Karpas-422 (cell line): ENCODE data around the gene SCART1. TPM values are rescaled to one million over a fixed set of nuclear protein-coding genes. Genes with fewer than 3 reads are reported as not detected.
"Not testable (repeated sequence)": the region's sequence is repeated elsewhere in the genome, so short reads cannot be mapped to it uniquely, and the experiment has no call there.

Experiments
- DNase-seq: peaks from one replicate; pipeline ENCODE4 v3.0.0-alpha.2; 2015
- H2AFZ ChIP-seq: fragments of 200-600 bp; sonication (generic); 2 replicates; pipeline ENCODE4 v1.6.1; 2014; ENCODE audit warnings: antibody characterized with exemption, low read length, mixed read lengths
- H3K27ac ChIP-seq: fragments of 200-600 bp; sonication (generic); 2 replicates; pipeline ENCODE4 v1.5.1; 2014; ENCODE audit warnings: mild to moderate bottlenecking, low read length, moderate library complexity
- H3K27me3 ChIP-seq: fragments of 200-600 bp; sonication (generic); 2 replicates; pipeline ENCODE4 v1.6.1; 2014; ENCODE audit warnings: low read length, mixed read lengths
- H3K36me3 ChIP-seq: fragments of 200-600 bp; sonication (generic); 2 replicates; pipeline ENCODE4 v1.6.1; 2014; ENCODE audit warnings: low read length, mixed read lengths; ENCODE audit not compliant: insufficient read depth
- H3K4me1 ChIP-seq: fragments of 200-600 bp; sonication (generic); 2 replicates; pipeline ENCODE4 v1.6.1; 2014; ENCODE audit warnings: mild to moderate bottlenecking, low read length, mixed read lengths
- H3K4me2 ChIP-seq: fragments of 200-600 bp; sonication (generic); 2 replicates; pipeline ENCODE4 v1.6.1; 2014; ENCODE audit warnings: low read length, low read depth, mild to moderate bottlenecking; ENCODE audit not compliant: poor library complexity, severe bottlenecking
- H3K4me3 ChIP-seq: fragments of 200-600 bp; sonication (generic); 2 replicates; pipeline ENCODE4 v1.5.1; 2014; ENCODE audit warnings: mild to moderate bottlenecking, antibody characterized with exemption, low read length, mixed read lengths
- H3K79me2 ChIP-seq: fragments of 200-600 bp; sonication (generic); 2 replicates; pipeline ENCODE4 v1.6.1; 2014; ENCODE audit warnings: mild to moderate bottlenecking, low read length, mixed read lengths
- H3K9ac ChIP-seq: fragments of 200-600 bp; sonication (generic); 2 replicates; pipeline ENCODE4 v1.6.0; 2014; ENCODE audit warnings: low read length
- H3K9me2 ChIP-seq: fragments of 200-600 bp; sonication (generic), shearing (Covaris generic); replicated peaks from 2 replicates; pipeline ENCODE4 v1.6.0; 2014; ENCODE audit warnings: mild to moderate bottlenecking, low read length, moderate library complexity; ENCODE audit not compliant: insufficient read depth
- H3K9me3 ChIP-seq: fragments of 300-700, 200-600 bp; sonication (generic); 2 replicates; pipeline ENCODE4 v1.6.1; 2014; ENCODE audit warnings: low read length, mixed read lengths
- H4K20me1 ChIP-seq: fragments of 200-600 bp; sonication (generic); 2 replicates; pipeline ENCODE4 v1.6.1; 2014; ENCODE audit warnings: mild to moderate bottlenecking, antibody characterized with exemption, low read length, low read depth; ENCODE audit not compliant: insufficient read depth
- total RNA-seq: library from RNA; depleted of rRNA; stranded (reverse); fragments of >200 nt; shearing (Covaris generic); gene quantifications from 2 replicates; pipeline ENCODE4 v1.2.3, GENCODE V29; 2014; ENCODE audit warnings: low replicate concordance

The SCART1 gene
- total RNA-seq, 1 experiment from 2014 or later: 7.0 TPM

GRCh38 chr10:133481086-133481643 is 27.4 kb downstream of the SCART1 start:
- no peak overlapping the region for H3K9ac ChIP-seq
- H3K36me3 ChIP-seq: no peaks in the 10 kb centered on the region
- no peak overlapping the region for H3K27ac ChIP-seq
- peaks cover 12% of the 10 kb centered on the region; the same call in 1 of the 2 replicates for H3K9me3 ChIP-seq
- no peaks in the 10 kb centered on the region for H4K20me1 ChIP-seq
- no peak for DNase-seq
- no peaks in the 10 kb centered on the region for H3K27me3 ChIP-seq
- H3K9me2 ChIP-seq: no peaks in the 10 kb centered on the region
- no peak overlapping the region for H3K4me2 ChIP-seq
- H3K4me1 ChIP-seq: no peaks in the 10 kb centered on the region
- no peak overlapping the region for H2AFZ ChIP-seq
- H3K4me3 ChIP-seq: no peak overlapping the region
- H3K79me2 ChIP-seq: no peaks in the 10 kb centered on the region

- H3K4me2 ChIP-seq: no peak overlapping the region
- H3K4me3 ChIP-seq: no peak overlapping the region
- no peaks in the 10 kb centered on the region for H3K27me3 ChIP-seq
- no peaks in the 10 kb centered on the region for H3K79me2 ChIP-seq
- H3K9ac ChIP-seq: no peak overlapping the region
- H3K36me3 ChIP-seq: no peaks in the 10 kb centered on the region
- no peaks in the 10 kb centered on the region for H4K20me1 ChIP-seq
- no peak for DNase-seq
- H3K4me1 ChIP-seq: no peaks in the 10 kb centered on the region
- H3K9me2 ChIP-seq: no peaks in the 10 kb centered on the region
- H3K27ac ChIP-seq: no peak overlapping the region
- no peak overlapping the region for H2AFZ ChIP-seq
- H3K9me3 ChIP-seq: peaks cover 13% of the 10 kb centered on the region; the same call in 1 of the 2 replicates
Observed at GRCh38 chr10:133481657-133482056, 27.9 kb downstream of the SCART1 start.

GRCh38 chr10:133484818-133485217 is 31.1 kb downstream of the SCART1 start:
- Histone ChIP-seq H3K27me3 (no peaks in the 10 kb centered on the region), H3K9me3 (peaks cover 17% of the 10 kb centered on the region; the same call in 1 of the 2 replicates), H3K36me3 (no peaks in the 10 kb centered on the region), H2AFZ (no peak overlapping the region), H3K27ac (no peak overlapping the region), H3K79me2 (no peaks in the 10 kb centered on the region), H3K9ac (no peak overlapping the region), H3K4me1 (peaks cover 2% of the 10 kb centered on the region), H4K20me1 (no peaks in the 10 kb centered on the region), H3K9me2 (no peaks in the 10 kb centered on the region), H3K4me3 (no peak overlapping the region), H3K4me2 (no peak overlapping the region)
- DNase-seq: no peak

GRCh38 chr10:133487085-133487484 is 33.3 kb downstream of the SCART1 start:
- Histone ChIP-seq H3K79me2 (no peaks in the 10 kb centered on the region), H3K27ac (no peak overlapping the region), H2AFZ (no peak overlapping the region), H3K36me3 (no peaks in the 10 kb centered on the region), H3K4me3 (no peak overlapping the region), H3K9me2 (no peaks in the 10 kb centered on the region), H3K4me1 (peaks cover 5% of the 10 kb centered on the region), H3K4me2 (no peak overlapping the region), H3K27me3 (no peaks in the 10 kb centered on the region), H3K9ac (no peak overlapping the region), H4K20me1 (no peaks in the 10 kb centered on the region), H3K9me3 (peaks cover 17% of the 10 kb centered on the region; the same call in 1 of the 2 replicates)
- no peak for DNase-seq

- Histone ChIP-seq H3K9ac (no peak overlapping the region), H3K9me2 (no peaks in the 10 kb centered on the region), H3K27ac (no peak overlapping the region), H3K9me3 (peaks cover 17% of the 10 kb centered on the region; the same call in 1 of the 2 replicates), H2AFZ (no peak overlapping the region), H3K4me3 (no peak overlapping the region), H3K27me3 (no peaks in the 10 kb centered on the region), H4K20me1 (no peaks in the 10 kb centered on the region), H3K4me2 (no peak overlapping the region), H3K4me1 (peaks cover 5% of the 10 kb centered on the region), H3K36me3 (no peaks in the 10 kb centered on the region), H3K79me2 (no peaks in the 10 kb centered on the region)
- DNase-seq: no peak
Observed at GRCh38 chr10:133488354-133488753, 34.6 kb downstream of the SCART1 start.

- no peak for DNase-seq
- H3K4me3 ChIP-seq: no peak overlapping the region
Observed at GRCh38 chr10:133489816-133490588, 36.3 kb downstream of the SCART1 start.

GRCh38 chr10:133493562-133493961 is 39.8 kb downstream of the SCART1 start:
- not testable (repeated sequence) for H3K27me3 ChIP-seq, H3K9me3 ChIP-seq, H2AFZ ChIP-seq, H3K4me3 ChIP-seq, H3K9me2 ChIP-seq, H3K79me2 ChIP-seq, H3K27ac ChIP-seq, H3K4me1 ChIP-seq, H3K36me3 ChIP-seq, H3K9ac ChIP-seq, H4K20me1 ChIP-seq, H3K4me2 ChIP-seq
- DNase-seq: peak; percentile 56

More at GRCh38 chr10:133489816-133490588, 36.3 kb downstream of the SCART1 start:
- no peaks in the 10 kb centered on the region for H4K20me1 ChIP-seq
- H3K9me3 ChIP-seq: peaks cover 15% of the 10 kb centered on the region; the same call in 1 of the 2 replicates
- no peaks in the 10 kb centered on the region for H3K36me3 ChIP-seq
- peaks cover 5% of the 10 kb centered on the region for H3K4me1 ChIP-seq
- no peak overlapping the region for H3K4me2 ChIP-seq
- no peak overlapping the region for H3K9ac ChIP-seq
- no peak overlapping the region for H2AFZ ChIP-seq
- H3K79me2 ChIP-seq: no peaks in the 10 kb centered on the region
- H3K27me3 ChIP-seq: no peaks in the 10 kb centered on the region
- H3K9me2 ChIP-seq: no peaks in the 10 kb centered on the region
- H3K27ac ChIP-seq: no peak overlapping the region

- not testable (repeated sequence) for H3K79me2 ChIP-seq, H3K4me2 ChIP-seq, H2AFZ ChIP-seq, H3K9me3 ChIP-seq, H3K36me3 ChIP-seq, H3K27ac ChIP-seq, H3K9ac ChIP-seq, H3K4me3 ChIP-seq, H4K20me1 ChIP-seq, H3K4me1 ChIP-seq, H3K9me2 ChIP-seq, H3K27me3 ChIP-seq
- DNase-seq: peak; percentile 56
Observed at GRCh38 chr10:133497363-133497762, 43.6 kb downstream of the SCART1 start.
